Glomerular endothelial cell (primary cell): ENCODE results near the gene WNT9A. TPM values are rescaled to one million over a fixed set of nuclear protein-coding genes. Genes with fewer than 3 reads are reported as not detected.

Experiments
- DNase-seq: peaks from one replicate; pipeline ENCODE4 v3.0.0-alpha.2; 2011; ENCODE audit warnings: low read depth, low spot score; ENCODE audit errors: extremely low read depth
- total RNA-seq: library from RNA; depleted of rRNA; stranded (reverse); fragments of >200 nt; gene quantifications from 2 replicates; pipeline ENCODE4 v1.2.3, GENCODE V29; 2015

Gene WNT9A
- total RNA-seq, 1 donor from 2014 or later: 3.7 TPM

GRCh38 chr1:227942716-227943261, 4.9 kb downstream of the WNT9A start:
- no peak for DNase-seq

- DNase-seq: no peak
Measured at GRCh38 chr1:227942021-227942715, 5.6 kb downstream of the WNT9A start.

- no peak for DNase-seq
Measured at GRCh38 chr1:227941509-227942020, 6.2 kb downstream of the WNT9A start.

- DNase-seq: no peak
Measured at GRCh38 chr1:227940791-227941241, 6.9 kb downstream of the WNT9A start.

- no peak for DNase-seq
Measured at GRCh38 chr1:227939791-227940771, 7.7 kb downstream of the WNT9A start.

GRCh38 chr1:227938911-227939790, 8.6 kb downstream of the WNT9A start:
- no peak for DNase-seq

- no peak for DNase-seq
Measured at GRCh38 chr1:227938276-227938675, 9.5 kb downstream of the WNT9A start.

GRCh38 chr1:227937838-227938145, 9.9 kb downstream of the WNT9A start:
- DNase-seq: no peak

GRCh38 chr1:227937031-227937837, 10.5 kb downstream of the WNT9A start:
- no peak for DNase-seq

GRCh38 chr1:227935826-227936225, 11.9 kb downstream of the WNT9A start:
- DNase-seq: no peak

GRCh38 chr1:227934476-227935313, 13.0 kb downstream of the WNT9A start:
- no peak for DNase-seq

- no peak for DNase-seq
Measured at GRCh38 chr1:227929751-227930472, 17.8 kb downstream of the WNT9A start.

- no peak for DNase-seq
Measured at GRCh38 chr1:227928811-227929375, 18.8 kb downstream of the WNT9A start.

- no peak for DNase-seq
Measured at GRCh38 chr1:227927971-227928741, 19.6 kb downstream of the WNT9A start.

- DNase-seq: no peak
Measured at GRCh38 chr1:227926896-227927885, 20.5 kb downstream of the WNT9A start.
